ENCODE data around the gene UCN3.

UCN3 gene

DNA sequence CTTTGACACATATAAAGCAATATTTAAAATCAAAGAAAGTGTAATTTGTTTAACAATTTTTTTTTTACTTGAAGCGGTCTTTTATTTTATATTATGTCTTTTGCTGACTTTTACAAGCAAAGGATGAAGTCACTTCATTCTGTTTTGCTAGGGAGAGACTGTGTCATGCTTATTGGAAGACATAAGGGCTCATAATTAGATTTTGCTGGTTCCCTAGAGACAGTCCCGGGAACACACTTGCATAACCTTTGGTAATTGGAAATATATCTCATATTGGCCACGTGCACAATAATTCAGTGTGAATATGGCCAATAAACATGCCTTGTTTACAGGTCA, 47.1 kb downstream of the UCN3 start:
- DNase-seq, result no peak

DNA sequence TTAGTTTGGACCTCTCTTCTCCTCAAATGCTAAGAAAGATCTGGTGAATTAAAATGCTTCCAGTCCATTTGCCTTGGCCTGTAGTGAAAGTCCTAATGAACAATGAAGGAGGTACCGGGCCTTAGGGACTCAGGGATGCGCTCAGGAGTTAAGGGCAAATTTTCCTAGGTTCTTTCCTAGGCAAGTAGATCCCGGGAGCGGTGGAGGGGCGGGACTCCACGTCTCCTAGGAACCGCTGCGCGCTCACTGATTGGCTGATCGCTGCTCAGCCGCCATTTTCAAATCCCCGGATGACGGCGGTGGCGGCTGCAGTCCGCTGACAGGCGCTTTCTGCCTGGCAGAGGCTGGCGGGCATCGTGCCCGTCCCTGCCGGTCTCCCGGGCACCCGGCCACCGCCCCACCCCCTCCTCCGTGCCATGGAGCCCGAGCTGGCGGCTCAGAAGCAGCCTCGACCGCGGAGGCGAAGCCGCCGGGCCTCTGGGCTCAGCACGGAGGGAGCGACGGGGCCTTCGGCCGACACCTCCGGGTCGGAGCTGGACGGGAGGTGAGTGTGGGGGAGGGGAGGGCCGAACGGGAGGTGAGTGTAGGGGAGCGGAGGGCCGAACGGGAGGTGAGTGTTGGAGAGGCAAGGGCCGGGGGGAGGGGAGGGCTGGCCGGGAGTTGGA, 47.6 kb downstream of the UCN3 start, which contains the start of gene NET1:
Gene NET1 (plus strand): TSS at position 281 of the 665 bp plus-strand sequence. CDS start 136 bp downstream, at position 417.
- peak; percentile 74 for DNase-seq

DNA sequence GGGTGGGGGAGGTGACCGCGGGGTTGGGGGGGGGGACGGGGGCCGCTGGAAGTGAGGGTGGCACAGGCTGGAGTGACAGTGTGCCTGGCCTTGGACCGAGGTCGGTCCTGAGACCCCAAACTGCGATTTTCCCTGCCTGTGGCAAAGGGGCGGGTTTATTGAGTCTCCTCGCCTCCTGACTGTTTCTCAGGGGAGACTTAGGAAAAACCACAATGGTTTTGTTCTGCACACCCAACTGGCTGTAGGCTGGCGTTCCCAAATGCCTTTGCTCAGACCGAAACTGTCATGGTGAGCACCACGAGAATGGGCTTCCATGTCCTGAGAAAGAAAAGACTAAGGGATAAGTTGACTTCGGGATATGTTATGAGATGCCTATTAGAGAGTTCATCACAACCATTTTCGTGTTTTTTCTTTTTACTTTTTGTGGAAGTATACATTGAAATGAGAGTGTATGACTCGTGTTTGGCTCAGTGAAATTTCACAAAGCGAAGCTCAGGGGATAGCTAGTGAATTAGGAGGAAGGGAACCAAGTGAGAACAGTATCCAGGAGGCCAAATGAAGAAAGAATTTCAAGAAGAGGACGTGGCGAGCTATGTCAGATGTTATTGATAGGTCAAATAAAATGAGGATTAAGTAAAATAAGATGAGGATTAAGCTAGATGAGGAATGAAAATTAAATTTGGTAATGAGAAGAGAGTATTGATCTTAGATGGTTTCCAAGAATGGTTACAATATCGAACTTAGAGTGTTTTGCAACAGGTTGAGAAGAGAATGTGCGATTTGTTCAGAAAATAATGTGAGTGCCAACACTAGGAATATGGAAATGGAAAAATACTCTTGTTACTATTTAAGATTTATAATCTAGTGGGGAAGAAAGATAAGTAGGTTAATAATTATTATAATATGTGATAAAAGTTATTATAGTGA, 48.5 kb downstream of the UCN3 start:
- DNase-seq, result no peak

DNA sequence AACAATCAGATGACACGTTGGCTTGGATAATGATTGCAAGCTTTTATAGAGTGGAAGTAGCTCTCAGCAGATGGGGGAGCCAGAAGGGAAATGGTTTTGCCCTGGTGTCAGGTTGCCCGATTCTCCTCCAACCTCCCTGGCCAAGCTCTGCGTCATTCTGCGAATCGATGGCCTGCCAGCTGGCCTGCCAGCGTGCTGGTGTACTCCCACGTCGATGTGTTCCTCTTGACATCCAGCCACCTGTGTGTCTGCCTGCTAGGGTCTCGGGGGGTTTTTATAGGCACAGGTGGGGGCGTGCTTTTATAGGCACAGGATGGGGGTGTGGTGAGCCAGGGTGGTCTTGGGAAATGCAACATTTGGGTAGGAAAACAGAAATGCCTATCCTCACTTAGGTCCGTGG, 52.2 kb downstream of the UCN3 start:
- DNase-seq, result peak; percentile 65

DNA sequence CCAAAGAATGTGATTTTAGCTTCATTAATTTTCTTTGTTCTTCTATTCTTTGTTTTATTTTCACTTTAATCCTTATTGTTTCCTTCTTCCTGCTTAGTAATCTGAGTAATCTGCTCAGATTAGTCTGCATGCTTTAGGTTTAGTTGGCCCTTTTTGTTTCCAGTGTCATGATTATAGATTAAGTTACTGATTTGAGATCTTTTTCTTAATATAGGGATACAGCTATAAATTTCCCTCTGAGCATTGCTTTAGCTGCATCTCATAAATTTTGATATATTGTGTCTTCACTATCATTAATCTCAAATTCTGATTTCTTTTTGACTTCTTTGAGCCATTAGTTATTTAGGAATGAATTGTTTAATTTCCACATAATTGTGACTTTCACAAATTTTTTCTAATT, 53.8 kb downstream of the UCN3 start:
- no peak for DNase-seq

DNA sequence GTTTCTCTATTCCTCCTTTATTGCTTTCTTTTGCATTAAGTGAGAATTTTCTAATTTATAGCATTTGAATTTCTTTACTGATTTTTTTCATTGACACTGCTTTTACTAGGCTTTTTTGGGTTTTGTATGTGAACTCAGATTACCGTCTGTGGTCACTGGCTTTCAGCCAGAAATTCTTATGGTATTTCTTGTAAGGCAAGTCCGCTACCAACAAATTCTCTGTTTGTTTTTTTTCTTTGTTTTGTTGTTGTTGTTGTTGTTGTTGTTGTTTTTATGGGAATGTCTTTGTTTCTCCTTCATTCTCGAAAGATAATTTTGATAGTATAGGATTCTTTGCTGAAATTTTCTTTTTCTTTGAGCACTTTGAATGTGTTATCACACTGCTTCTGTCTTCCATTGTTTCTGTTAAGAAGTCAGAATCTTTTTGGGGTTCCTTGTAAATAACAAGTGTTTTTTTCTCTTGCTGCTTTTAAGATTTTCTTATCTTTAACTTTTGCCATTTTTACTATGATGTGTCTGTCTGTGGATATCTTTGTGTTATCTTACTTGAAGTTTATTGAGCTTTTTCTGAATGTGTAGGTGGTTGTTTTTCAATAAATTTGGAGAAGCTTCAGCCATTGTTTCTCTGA, 54.8 kb downstream of the UCN3 start:
- no peak for DNase-seq

DNA sequence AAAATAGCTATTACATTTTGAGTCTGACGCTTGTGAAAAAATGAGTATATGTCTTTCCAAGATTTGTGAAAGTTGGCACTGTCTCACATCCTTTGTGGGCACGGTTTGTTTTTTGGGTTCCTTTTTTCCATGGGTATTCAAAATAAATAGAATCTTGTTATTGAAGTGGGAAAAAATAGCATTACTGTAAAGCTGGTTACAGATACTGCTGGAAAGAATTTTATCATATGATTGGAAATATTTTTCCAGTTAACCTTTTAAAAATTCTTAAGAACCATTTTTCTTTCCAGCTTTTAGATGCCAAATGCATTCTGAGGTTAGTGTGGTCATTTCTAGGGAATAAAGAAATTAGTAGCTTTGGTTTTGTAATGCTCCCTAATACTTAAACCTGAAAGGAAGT, 59.0 kb downstream of the UCN3 start:
- DNase-seq, result no peak

Data from NCI-H2029 (cell line).